Medulla oblongata (tissue), 1 donor: ENCODE results near the gene SLC45A1.
"Not testable (repeated sequence)": the region's sequence is repeated elsewhere in the genome, so short reads cannot be mapped to it uniquely, and the experiment has no call there.

Source experiments
- DNase-seq: peaks from one replicate; pipeline ENCODE4 v3.0.0-alpha.2; 2015; ENCODE audit errors: extremely low spot score

The SLC45A1 gene

DNA sequence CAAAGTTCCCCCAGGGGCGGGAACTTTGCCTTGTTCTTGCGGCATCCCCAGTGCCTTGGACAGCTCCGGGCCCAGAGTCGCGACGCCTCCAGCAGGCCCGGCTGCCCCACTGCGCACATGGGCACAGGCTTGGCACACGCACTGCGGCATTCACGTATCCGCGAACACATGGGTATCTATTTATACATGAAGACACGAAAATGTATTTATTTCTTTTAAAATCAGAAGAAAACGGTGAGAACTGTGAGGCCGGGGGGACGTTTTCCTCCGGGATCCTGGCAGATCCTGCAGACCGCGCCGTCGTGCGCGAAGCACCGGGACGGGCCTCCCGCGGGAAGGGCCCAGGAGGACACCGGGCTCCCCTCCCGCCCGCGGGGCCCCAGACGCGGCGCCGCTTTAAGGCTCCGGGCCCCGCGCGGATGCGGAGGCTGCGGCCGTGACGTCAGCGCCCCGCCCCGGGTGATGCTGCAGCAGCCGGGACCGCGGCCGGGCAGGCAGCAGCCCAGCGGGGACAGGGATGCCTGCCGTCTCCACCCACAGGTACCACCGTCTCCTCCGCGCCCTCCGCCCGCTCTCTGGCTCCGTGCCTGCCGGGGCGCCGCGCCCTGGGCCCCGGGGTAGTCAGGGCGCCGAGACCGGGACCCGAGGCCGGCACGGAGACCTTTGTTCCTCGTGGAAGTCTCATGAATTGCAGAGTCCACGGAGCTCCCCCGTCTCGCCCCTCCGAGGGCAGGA, at the start of gene SLC45A1:
Gene SLC45A1 (plus strand): TSS at position 468 of the 735 bp plus-strand sequence. CDS start 6,216 bp downstream, outside the sequence.
- peak; percentile 80 for DNase-seq

DNA sequence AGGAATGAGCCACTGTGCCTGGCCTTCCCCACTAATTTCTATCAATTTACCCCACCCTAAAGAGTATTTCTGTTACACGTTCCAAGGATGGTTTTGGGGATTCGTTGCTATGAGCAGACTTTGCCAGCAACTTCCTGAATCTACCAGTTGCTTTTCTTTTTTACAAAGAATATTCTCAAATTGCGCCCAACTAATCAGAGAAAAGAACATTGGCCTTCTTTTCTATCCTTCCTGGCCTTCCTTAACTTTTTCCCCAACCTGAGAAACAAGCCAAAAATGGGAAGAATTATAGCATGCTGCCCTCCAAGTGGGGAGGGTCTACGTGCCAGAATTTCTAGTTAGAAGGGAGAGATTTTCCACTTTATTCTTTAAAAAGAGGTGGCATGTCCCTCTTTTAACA, 44.9 kb upstream of the SLC45A1 start:
- no peak for DNase-seq

DNA sequence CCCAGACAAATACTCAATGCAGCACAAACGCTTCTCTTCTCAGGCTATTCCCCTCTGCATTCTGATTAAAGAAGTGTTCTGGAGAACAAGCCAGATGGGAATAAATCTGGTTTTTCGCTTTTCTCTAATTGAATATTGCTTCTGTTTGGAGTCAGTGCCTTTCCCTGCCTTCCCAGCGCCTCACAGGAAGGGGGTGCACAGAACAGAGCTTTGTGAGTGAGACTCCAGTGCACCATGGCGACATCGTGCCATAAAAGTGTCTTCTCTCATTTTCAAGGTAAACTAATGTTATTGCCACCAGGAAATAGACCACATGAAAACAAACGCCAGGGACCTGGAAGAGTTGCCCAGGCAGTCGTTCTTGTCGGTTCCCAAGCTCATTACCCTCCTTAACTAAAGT, 43.6 kb upstream of the SLC45A1 start:
- peak; percentile 35 for DNase-seq

DNA sequence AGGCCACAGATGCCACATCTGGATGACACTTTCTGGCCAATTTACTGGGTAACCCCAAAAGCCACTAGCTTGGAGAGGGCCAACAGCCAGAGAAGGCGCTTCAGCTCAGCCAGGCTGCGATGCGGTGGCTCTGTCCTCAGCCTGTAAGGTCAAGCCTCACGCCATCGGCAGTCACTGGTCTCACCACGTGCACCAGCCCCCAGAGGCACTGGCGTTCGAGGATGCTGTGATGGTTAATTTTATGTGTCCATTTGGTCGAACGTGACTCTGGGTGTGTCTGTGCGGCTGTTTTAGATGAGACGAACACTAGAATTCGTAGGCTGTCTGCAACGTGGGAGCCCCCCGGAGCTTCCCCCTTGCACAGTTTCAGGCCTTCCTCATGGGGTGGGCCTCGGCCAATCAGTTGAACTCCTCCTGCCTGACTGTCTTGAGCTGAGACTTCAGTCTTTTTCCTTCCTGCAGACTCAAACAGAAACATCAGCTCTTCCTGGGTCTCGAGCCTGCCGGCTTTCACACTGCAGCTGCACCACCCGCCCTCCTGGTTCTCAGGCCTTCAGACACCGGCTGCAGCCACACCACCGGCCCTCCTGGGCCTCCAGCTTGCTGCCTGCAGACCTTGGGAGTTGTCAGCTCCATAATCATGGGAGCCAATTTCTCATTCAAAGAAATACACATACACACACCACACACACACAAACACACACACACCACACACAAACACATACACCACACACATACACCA, 41.6 kb upstream of the SLC45A1 start:
- DNase-seq = no peak

DNA sequence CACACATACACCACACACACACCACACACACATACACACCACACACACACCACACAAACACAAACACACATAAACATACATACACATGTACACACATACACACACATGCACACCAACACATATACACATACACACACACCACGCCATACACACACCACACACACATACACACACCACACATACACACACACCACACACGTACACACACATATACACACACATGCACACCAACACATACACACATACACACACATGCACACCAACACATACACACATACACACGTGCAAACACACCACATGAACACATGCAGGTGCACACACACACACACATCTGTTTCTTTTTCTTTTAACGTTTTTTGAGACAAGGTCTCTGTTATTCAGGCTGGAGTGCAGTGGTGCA, 41.0 kb upstream of the SLC45A1 start:
- DNase-seq = no peak

DNA sequence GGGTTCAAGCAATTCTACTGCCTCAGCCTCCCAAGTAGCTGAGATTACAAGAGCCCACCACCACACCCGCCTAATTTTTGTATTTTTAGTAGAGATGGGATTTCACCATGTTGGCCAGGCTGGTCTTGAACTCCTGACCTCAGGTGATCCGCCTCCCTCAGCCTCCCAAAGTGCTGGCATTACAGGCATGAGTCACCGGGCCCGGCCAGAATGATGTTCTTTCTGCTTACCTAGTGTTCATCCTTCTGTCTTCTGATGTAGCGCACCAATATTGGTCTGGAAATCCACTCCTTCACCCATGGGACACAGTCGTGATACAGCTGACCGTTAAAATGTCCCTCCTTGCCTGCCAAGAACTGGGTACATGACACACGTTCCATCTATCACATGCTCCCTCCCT, 39.2 kb upstream of the SLC45A1 start:
- DNase-seq = not testable (repeated sequence)

- DNase-seq = peak; percentile 48
These were observed 35.9 kb upstream of the SLC45A1 start for GRCh38 chr1:8281843-8282509.

- no peak for DNase-seq
These were observed 34.6 kb upstream of the SLC45A1 start for GRCh38 chr1:8283058-8283884.

GRCh38 chr1:8284127-8284526, 33.8 kb upstream of the SLC45A1 start:
- no peak for DNase-seq

GRCh38 chr1:8285103-8285502, 32.8 kb upstream of the SLC45A1 start:
- DNase-seq = no peak

DNA sequence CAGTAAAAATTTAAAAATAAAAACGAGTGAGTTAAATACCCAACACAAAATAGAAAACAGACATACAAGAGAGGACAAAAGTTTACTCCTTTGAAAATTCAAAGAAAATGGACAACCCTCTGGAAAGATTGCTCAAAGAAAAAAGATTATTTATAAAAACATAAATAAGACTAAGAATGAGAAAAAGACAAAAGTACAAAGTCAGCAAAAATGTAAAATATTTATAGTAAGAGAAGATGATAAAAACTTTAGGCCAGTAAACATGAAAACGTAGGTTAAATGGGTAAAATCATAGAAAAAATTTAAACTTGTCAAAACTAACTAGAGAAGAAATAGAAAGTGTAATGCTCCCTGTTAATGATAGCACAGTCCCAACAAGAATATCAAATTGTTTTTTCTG, 31.9 kb upstream of the SLC45A1 start:
- no peak for DNase-seq

- no peak for DNase-seq
These were observed 24.8 kb upstream of the SLC45A1 start for GRCh38 chr1:8293118-8293517.

DNA sequence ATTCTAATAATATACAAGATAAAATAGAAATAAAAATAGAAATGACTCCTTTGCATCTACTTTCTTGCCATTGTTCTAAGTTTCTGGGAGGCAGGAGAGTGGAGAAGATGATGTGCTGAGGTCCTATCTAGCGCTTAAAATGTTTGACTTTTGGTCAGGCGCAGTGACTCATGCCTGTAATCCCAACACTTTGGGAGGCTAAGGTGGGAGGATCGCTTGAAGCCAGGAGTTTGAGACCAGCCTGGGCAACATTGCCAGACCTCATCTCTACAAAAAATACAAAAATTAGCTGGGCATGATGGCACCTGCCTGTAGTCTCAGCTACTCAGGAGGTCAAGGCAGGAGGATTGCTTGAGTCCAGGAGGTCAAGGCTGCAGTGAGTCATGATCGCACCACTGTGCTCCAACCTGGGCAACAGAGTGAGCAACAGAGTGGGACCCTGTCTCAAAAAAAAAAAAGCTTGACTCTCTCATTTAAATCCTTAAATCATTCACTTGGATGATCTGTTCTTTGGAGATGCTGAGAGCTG, 24.2 kb upstream of the SLC45A1 start:
- DNase-seq = no peak

DNA sequence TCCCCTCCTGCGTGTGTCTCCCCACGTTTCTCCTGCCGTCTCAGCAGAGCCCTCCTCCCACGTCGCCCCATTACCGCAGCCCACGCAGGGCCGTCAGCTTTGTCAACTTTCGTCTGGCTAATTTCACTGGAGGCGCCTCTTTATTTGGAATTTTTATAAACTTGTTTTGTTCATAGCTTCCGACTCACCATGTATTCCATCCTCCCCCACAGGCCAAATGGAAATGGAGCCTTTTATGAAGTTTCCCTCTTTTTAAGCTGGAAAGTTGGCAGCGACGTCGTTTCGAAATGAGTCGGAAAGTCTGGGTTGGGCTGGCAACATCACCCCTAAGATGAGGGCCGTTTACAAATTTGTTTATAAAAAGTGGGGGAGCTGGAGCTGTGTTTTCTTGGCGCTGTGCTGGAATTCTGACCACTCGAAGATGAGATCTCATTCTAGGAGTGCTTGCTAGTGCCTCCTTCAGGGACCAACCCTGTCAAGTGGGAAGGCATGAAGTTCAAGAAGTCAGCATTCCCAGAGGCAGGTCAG, 23.7 kb upstream of the SLC45A1 start:
- DNase-seq = no peak

DNA sequence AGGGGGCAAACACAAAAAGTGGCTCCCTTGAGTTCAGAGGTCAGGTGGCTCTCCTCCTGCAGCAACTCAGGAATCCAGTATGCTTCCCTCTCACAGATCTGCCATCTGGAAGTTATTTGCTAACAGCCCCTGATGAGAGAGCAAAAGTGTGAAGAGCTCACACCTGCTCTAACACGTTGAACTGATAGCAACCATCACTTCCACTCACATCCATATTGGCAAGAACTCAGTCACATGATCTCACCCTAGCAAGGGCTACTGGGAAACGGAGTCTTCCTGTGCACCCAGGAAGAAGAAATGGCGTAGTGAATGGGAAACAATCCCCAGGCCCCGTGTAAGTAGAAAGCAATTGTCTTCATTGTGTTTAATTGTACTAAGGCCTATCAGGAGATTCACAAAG, 20.7 kb upstream of the SLC45A1 start:
- no peak for DNase-seq

DNA sequence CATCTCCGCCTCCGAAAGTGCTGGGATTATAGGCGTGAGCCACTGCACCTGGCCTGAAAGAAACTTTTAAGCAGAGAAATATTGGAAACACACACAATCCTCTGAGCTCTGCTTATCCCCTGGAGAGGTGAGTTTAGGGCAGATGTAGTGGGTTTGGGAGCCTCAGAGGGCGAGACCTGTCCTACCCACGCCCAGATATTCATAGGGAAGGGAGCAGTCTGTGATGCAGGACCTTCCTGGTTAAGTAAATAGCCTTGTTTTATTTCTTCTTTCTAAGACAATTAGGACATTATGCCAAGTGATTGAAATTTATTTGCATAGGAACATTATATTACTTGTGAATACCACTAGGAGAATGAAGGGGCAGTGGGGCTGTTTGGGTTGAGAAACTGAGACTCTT, 18.0 kb upstream of the SLC45A1 start:
- no peak for DNase-seq

DNA sequence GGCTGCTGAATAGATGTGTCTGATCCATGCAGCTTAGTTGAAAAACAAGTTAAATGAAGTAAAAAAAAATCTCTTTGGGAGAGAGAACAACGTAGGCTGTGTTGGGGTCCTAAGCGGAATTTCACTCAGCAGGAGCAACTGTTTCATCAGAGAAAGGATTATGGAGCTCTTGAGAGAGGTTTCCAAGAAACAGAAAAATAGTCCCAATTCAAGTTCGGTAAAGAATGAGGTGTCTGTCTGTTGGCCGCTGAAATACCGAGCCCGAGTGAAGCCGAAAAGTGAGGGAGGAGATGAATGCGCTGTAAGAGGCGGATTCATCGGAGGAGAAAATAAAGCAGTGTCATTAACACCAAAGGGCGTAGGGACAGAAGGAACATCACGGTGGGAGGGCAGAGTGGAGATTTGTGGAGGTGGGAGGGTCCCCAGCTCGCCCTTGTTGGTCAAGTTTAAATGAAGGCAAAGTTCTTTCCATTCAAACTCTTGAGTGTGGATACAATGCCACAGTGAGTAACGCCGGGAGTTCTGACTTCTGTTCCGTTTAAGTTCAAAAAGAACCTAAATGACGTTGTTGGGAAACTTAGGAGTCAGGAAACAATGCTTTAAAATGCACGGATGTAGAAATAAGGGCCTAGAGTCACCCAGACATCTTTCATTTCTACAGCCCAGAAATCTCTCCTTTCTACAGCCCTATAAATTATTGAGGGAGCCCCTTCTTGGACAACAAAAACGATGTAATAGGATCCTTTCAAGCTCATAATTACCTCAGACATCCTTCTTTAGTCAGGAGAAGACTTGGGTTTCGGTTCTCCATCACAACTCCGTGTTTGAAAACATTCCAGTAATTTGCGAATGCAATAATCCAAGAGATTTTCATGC, 15.6 kb upstream of the SLC45A1 start:
- peak; percentile 44 for DNase-seq

GRCh38 chr1:8303141-8303540, 14.8 kb upstream of the SLC45A1 start:
- DNase-seq = no peak

DNA sequence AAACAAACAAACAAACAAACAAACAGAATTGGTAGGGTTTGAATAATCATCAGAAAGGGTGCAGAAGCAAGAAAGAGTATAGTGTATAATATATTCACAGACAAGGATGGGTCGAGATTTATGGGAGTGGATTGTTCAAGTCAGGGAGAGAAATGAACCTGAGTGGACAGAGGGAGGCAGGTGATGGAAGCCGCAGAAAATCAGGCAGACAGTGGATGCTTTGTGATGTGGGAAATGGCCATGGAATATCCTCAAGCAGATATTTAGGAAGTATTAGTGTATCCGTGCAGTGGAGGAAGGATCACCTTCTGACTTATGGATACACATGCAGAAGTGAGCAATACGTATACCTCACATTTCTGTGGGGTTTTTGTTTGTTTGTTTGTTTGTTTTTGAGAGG, 14.0 kb upstream of the SLC45A1 start:
- no peak for DNase-seq

DNA sequence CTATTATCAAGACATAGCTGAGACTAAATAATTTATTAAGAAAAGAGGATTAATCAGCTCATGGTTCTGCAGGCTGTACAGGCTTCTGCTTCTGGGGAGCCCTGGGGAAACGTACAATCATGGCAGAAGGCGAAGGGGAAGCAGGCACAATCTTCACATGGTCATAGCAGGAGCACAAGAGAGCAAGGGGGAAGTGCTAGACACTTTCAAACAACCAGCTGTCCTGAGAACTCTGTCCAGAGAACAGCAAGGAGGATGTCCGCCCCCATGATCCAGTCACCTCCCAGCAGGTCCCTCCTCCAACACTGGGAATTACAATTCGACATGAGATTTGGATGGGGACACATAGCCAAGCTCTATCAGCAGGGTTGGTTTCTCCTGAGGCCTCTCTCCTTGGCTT, 10.3 kb upstream of the SLC45A1 start:
- DNase-seq = peak; percentile 22
